Measurements from ENCODE around the gene ERG.

ERG gene

DNA sequence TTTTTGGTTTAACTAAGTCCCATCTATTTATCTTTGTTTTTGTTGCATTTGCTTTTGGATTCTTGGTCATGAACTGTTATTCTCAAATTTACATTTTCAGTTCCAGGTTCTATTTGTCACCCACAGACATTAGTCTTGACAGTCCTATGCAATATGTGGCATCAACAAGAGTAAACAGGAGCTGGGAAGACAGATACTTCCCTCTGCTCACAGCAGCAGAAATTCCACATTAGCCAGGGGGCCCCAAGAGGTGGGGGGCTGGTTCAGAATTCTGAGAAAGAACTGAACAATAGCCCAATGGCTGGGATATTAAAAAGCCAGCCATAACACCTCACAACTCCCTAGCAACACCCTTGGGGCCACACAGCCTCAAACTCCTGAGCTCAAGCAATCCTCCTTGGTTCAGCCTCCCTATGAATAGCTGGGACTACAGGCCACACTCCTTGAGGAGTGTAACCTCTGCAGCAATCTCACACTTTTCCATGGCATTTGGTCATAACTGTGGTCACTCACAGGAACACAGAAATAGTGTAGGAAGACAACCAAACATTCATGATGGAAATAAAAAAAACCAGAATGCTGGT, 67.8 kb downstream of the ERG start:
- DNase-seq: no peak

DNA sequence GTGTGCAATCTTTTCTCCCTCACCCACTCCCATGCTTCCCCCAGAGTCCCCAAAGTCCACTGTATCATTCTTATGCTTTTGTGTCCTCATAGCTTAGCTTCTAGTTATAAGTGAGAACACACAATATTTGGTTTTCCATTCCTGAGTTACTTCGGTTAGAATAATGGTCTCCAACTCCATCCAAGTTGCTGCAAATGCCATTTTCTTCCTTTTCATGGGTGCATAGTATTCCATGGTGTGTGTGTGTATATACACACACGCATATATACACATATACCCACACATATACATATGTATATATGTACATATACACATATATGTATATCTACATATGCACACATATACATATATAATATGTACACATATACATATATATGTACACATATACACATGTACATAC, 69.3 kb downstream of the ERG start:
- DNase-seq: no peak

DNA sequence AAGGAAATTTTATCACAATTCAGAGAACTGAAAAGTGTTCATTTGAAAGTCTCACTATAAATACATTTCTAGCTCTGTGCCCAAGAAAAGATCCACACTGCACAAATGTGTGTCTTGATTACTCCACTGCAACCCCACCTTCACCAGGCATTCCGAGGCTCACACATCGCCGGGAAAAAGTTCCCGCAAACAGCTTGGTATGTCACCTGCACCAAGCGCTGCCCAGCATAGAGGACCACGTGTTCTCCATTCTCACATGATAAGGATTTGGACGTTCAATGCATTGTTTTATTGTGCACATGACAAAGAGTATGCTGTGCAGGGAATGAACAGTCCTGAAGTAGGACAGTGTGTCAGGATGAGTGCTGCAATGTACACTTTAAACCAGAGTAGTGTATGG, 70.1 kb downstream of the ERG start:
- DNase-seq: no peak

DNA sequence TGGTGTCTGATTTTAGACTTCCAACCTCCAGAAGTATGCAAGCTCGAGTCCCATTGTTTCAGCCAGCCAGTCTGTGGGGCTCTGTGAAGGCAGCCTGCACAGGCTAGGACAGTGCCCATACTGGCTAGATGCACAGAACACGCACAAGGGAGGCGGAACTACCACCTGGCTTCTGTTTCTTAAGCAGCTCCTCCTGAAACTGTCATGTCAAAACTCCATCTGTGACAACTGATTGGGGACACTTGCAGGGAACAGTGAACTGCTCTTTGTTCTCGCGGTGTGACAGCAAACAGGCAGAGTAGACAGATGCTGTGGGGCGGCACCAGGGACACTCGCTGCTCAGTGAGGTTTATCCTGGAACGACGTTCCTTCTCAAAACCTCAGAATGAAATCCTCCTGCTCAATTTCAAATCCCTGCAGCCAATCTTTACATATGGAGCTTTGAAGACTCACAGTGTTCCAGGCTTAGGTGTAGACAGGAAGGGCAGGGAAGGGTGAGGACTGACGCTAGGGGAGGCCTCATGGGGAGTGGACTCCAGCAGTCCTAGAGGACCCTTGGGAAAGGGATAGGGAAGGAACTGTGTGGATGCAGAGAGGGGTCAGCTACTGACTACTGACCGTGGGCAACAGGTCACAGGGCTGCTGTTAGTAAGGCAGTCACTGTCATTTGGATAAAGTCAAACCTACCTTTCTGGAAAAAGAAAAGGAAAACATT, 73.8 kb downstream of the ERG start:
- no peak for DNase-seq

DNA sequence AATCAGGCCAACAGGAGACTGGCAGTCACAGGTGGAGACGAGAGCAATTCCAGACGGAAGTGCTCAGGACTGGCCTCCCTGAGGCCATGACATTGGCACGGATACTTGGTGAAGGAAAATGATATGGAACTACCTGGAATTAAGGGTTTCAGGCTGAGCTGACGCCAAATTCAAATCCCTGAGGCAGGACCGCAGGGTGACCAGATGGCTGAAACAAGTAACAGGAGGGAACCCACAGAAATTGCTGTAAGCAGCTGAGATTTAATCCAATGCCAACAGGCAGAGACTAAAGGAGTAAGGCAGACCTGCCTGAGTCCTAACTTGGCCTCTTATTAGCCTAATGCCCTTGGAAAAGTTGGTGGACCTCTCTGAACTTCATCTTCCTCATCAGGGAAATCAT, 76.2 kb downstream of the ERG start:
- no peak for DNase-seq

DNA sequence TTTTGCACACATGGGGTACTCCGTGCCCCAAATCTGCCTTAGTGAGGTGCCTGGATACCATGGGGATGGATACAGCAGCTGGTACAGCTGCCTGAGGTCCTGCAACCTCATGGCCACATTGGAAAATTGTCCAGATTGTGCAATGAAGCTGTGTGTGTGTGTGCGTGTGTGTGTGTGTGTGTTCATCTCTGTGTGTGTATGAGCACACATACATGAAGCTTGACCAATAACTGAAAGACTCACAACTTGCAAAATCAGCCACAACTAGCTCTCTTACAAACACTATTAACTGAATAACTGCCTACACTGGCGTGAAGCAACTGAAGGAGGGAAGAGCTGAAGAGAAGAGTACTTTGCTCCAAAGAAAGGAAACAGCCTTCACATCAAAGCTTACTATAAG, 78.1 kb downstream of the ERG start:
- no peak for DNase-seq

DNA sequence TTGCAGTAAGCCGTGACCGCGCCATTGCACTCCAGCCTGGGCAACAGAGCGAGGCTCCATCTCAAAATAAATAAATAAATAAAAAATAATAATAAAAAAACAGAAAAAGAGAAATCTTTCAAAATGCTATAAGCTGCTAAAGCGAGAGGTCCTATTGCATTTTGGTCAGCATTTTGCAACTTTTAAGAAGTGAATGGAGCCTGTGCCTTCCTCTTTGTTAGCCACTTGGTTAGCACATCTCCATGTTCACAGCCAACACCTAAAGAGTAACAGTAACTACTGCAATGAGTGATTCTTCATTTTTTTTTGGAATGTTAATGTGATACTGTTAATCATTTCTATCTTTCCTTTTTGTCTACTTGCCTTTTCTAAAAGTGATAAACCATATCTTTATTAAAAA, 80.6 kb downstream of the ERG start:
- DNase-seq: no peak

DNA sequence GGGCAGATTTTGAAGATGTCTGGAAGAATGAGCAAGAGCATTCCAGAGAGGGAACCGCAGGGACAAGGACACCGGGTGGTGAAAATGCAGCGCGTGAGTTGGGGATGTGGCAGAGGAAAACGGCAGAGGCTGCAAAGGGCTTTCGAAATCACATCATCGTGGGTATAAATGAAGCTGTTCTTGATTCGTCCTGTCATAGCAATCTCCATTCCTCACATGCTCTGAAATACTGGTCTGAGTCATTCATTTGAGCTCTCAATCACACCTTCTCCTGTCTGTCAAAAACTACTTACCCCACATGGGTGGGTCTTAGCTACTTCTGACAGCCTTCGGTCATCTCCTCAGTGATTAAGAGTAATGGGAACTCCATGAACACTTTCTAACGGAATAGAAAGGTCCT, 81.5 kb downstream of the ERG start:
- DNase-seq: no peak

DNA sequence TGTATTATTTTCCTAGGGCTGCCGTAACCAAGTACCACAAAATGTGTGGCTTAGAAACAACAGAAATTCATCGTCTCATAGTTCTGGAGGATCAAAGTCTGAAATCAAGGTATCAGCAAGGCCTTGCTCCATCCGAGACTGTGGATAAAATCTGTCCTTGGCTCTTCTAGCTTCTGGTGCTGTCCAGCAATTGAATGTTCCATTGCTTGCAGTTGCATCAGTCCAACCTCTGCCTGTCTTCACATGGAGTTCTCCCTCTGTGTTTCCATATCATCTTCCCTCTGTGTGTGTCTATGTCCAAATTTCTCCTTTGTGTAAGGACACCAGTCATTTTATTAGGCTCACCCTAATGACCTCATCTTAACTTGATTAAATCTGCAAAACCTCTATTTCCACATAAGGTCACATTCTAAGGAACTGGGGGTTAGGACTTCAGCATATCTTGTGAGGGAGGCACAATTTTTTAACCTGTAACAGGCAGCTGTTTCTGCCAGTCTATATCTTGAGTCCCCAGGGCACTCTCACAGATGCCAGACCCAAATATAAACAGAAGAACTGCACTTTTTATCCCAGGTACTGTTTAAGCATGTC, 84.2 kb downstream of the ERG start:
- no peak for DNase-seq

DNA sequence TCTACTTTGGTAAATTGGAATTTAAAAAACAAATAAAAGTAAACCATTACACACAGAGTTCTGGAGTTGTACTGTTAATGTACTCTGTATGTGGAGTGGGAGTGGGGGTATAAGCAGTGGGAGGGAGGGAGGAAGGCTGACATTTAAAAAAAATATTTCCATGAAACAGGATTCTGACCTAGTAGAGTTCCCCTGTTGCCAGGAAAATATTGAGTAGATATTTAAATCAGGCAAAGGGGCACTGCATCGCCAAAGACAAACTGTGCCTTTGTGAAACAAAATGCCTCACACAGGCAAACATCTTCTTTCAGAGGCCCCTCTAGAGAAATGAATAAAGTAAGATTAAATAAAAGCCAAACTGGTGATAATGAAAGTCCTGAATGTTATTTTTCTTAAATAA, 87.8 kb downstream of the ERG start:
- DNase-seq: no peak

DNA sequence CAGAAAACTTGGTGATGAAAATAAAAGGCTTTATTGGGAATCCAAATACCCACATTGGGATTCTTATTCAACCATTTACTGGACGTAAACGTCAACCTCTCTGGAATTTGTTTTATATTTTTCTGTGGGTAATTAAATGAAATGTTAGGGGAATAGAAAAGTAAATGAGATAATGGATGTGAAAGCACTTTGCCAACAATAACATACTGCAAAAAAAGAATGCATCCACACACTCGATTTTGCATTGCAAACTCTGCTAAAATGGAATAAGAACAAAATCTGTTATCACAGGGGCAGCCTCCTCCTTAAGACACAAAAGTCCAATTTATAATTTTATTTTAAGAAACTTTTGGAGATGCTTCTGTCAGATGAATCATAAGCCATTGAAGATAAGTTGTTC, 88.4 kb downstream of the ERG start:
- no peak for DNase-seq

DNA sequence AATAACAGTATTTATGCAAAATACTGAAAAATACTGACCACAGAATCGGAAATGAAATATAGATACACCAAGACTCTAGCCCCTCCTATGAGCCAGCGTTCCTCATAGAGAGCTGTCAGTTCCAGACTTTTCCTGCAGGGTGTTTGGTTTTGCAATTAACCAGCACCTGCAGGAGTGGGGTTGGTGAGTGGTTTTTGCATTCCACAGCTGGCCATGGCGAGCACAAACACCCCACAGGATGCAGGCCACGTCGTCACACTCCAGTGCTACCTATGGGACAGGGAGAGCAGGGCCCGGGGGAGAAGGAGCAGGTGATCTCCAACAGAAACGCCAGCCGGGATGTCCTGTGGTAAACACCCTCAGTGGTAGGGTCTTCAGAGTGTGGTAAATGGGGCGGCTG, 94.1 kb downstream of the ERG start:
- DNase-seq: no peak

DNA sequence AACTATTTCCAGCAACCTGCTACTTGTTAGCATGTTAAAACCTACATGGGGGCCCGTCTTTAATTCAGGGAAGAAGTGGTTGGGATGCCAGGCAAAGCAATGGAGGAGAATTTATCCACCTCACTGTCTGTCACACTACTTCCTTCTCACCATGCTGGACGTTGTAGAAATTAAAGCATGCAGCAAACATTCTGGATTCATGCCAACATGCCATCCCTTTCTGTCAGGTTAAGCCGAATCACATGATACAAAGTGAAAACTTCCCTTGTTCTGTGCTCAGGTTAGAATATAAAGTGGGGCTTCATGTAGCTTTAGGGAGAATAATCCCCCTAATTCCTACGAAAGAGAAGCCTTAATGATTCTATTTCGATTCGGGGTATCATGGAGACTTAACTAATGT, 95.5 kb downstream of the ERG start:
- DNase-seq: no peak

DNA sequence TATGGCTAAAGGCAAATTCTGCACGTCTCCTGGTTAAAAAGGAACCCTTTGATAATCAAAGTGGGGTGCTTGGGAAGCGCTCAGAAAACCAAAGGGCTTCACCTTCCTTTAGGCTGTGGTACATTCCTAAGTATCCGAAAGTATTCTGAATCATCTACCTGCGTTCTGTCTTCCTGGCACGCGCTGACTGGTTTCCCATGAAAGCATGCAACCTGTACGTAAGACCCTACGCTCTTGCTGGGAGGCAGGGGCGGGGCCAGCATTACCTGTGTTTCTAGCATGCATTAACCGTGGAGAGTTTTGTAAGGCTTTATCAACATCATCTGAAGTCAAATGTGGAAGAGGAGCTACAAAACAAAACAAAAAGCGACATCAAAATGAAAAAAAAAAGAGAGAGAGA, 96.0 kb downstream of the ERG start:
- no peak for DNase-seq

DNA sequence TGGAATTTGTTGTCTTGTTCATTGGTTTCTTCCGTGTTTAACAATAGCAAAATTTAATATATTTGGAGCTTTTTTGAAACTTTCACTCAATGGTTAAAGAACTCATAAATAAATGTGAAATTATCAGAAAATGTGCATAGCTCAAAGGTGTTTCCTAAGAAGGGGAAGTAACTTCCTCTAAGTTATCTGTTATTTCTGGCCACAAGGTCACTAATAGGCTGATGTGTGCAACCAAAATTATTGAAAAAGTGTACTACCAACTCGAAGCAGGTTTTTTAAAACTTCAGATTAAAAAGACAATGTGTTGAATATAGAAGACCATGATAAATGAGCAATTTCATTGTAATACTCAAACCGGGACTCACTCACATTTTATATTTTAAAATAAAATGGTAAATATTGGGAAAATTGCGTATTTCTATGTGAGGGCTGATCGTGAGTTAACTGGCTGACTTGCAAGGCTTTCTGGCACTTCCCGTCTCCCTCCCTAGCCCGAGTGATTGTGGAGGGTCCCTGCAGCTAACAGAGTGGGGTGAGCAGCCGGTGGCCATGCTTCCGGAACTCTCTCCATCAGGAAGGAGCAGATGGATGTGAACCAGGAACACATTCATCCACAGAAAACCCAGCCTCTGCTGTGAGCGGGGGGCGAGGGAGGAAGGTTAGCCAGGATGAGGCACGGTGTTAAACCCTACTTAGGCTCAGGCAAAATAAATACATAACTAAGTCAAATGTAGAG, 96.9 kb downstream of the ERG start:
- DNase-seq: no peak

DNA sequence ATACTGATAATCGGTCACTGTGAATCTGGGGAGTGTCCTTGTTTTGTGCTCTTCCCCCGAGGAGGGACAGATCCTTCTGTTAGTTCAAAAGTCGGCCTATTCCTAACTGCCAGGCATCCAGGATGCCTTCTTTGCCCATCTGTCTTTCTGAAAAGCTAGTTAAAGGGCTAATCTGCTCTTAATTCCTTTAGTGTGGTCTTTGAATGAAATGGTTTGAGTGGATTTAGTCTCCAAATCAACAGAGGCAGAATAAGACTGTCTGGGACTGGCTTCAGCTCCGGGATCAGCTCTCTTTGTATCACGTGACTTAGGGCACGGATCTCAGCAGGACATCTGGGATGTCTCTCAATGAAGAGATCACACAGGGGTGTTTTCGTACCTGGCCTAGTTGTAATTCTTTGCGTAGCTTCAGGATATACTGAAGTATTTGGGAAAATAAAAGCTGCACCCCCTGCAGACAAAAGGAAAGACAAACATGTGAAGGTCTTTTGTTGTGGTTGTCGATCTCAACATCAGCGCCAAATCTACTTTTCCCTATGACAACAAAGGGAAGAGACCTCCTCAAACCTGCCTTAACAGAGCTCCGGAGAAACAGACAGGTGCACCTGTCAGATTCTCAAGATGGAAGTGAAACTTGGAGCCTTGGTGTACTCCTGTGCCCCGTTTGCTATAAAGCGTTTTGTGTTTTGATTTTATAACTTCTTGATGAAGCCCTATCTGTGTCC, 97.9 kb downstream of the ERG start:
- DNase-seq: no peak

DNA sequence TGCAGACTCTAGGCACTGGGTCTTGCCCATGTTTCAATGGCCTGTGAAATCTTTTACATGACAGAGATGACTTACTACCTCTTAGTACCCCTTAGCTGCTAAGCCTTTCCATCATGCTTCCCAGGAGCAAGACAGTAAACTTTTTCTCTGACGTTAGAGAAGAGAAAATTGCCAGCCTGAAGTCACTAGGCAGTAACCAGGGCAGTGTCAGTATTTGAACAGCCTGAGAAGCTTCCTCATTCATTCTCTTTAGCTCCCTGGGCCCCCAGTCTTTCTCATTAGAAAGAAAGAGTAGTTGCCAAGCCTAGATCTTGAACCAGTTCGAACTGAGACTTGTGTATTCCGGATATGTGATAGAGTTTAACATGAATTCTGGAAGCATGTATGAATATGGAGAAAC, 99.2 kb downstream of the ERG start:
- DNase-seq: no peak

DNA sequence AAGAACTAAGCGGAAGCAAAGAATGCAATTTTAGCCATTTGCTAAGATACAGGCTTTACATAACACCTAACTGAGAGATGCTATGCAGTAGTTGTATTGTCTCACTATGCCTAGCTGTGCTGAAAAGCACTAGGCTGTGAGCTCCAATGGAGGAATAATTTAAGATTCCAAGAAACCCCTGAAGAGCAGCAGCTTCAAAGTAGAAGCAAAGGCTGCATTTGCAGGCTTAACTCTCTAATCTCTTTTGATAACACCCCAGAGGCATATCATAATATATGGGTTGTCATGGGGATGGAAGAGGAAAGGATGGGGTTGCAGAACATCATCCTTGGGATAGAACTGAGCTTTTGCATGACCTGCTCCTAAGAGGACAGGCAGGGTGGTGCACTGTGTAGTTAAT, 102.0 kb downstream of the ERG start:
- no peak for DNase-seq

DNA sequence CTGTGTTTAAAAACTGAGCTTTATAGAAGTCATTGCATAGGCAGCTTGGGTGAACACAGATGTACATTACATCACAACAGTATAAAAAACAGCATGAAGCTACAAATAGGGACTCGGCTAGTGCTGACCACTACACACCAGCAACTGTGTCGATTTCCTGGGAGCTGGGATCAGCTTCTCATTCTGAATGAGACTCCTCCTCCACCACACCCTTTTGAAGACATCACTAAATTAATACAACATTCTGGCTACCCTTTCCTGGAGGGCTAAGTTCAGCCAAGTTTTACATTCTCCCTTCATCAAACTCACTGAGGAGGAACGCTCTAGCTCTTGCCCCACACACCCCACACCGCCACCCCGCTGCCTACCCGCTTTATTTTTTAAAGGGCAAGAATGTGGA, 102.7 kb downstream of the ERG start:
- DNase-seq: no peak

DNA sequence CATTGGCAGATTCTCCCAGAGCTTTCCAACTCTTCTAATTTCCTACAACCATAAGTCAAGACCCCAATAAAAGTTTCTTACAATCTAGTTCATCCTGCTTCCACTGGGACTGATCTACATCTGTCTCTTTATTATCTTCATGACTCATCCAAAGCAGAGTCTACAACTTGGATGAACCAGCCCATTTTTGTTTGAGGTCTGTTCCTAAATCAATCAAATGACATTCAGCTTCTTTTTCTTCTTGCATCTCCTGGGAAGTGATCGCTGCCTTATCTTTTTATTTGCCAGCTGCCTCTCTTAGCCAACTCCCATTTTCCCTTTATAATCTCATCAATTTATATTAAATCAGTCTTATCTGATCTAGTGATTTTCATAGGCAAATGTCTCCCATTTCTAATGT, 105.6 kb downstream of the ERG start:
- no peak for DNase-seq

DNA sequence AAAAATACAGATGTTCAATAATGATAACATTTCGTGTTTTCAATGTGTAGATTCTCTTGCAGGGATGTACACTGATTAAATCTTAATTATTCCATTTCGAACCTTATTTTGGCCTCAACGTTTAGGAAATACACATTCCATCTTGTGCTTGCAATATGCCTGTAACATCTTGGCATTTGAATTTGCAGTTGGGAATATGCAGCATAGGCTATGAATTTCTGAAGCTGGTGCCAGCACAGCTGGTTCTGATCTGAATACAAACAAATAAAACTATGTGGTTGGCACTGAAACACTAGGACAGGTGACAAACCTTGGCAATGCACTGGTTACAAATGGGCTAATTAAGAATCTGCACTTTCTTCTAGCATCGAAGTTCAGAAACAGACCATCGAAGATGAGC, 108.4 kb downstream of the ERG start:
- no peak for DNase-seq

DNA sequence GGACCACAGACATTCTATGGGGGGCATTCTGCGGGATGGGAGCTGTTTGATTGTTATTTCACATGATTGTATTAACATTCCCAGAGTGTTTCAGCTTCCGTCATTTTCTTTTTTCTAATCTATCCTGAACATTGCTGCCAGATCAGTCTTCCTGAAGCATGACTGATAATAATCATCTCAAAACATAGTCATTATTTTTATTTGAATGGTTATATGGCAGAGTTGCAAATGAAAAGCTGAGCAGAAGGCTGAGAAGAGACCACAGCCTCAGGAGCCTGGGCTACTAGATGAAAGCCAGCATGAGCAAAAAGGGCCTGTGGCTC, 109.0 kb downstream of the ERG start:
- no peak for DNase-seq

DNA sequence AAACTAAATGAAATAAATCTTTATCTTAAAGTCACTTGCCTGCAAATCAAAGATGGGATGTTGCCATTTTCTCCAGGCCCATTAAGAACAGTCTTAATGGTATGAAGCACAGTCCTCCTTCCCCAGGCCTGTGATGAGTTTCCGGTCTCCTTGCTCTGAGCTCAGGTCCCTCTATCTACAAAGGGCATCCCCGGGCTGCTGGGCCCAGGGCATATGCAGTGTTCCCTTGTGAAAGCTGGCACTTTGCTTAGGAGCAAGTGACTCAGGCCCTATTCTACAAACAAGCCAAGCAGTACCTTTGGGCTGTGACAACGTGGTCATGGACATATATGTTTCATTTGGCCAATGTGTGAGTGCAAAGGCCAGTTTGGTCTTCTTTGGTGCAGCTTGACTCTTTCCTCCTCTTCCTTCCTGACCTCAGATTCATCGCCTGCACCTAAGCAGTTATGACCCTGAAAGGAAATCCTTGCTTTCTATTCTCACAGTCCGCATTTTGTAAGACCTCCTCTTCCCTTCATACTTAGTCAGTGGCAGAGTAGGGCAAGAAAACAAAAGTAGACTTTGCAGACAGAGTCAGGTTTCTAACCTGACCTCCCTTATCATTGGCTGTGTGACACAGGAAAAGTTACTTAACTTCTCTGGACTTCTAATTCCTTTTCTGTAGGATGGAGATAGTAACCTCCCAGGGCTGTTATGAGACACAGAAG, 109.5 kb downstream of the ERG start:
- no peak for DNase-seq
